NCI-H2081 (cell line): ENCODE results near the gene OR51E1.
A peak's percentile ranks its signal among the peaks of the same experiment; 100 is the strongest.

Source experiments
- DNase-seq, 2 experiments: peaks; one replicate each; lab custom pipeline; 2025; lab: John Stamatoyannopoulos, UW

The OR51E1 gene

GRCh38 chr11:4654635-4655369 is 11.0 kb downstream of the OR51E1 start:
- DNase-seq, result no peak

- no peak for DNase-seq
Measured at GRCh38 chr11:4658629-4659445, 15.1 kb downstream of the OR51E1 start.

GRCh38 chr11:4662876-4663275 is 19.1 kb downstream of the OR51E1 start:
- DNase-seq, result no peak

GRCh38 chr11:4664183-4664582 is 20.4 kb downstream of the OR51E1 start:
- no peak for DNase-seq

GRCh38 chr11:4664786-4665185 is 21.0 kb downstream of the OR51E1 start:
- no peak for DNase-seq

- no peak for DNase-seq
Measured at GRCh38 chr11:4665424-4665823, 21.6 kb downstream of the OR51E1 start.

- DNase-seq, result no peak
Measured at GRCh38 chr11:4671741-4672140, 28.0 kb downstream of the OR51E1 start.

GRCh38 chr11:4672470-4672869 is 28.7 kb downstream of the OR51E1 start:
- DNase-seq, result no peak

GRCh38 chr11:4673781-4674180 is 30.0 kb downstream of the OR51E1 start:
- no peak for DNase-seq

- peak; percentile 74 to 92 for DNase-seq
Measured at GRCh38 chr11:4677948-4678347, 34.2 kb downstream of the OR51E1 start.

GRCh38 chr11:4680341-4680740 is 36.6 kb downstream of the OR51E1 start:
- DNase-seq, result peak; percentile 69 to 95

- no peak for DNase-seq
Measured at GRCh38 chr11:4682623-4683419, 39.0 kb downstream of the OR51E1 start.

- no peak for DNase-seq
Measured at GRCh38 chr11:4684631-4685285, 41.0 kb downstream of the OR51E1 start.

- no peak for DNase-seq
Measured at GRCh38 chr11:4695442-4695841, 51.7 kb downstream of the OR51E1 start.

GRCh38 chr11:4697585-4697984 is 53.8 kb downstream of the OR51E1 start, which contains the start of gene OR51E2:
Gene OR51E2, minus strand, starts transcription at chr11:4697853. Its CDS starts 15,142 bp downstream, at chr11:4682711.
- peak; percentile 65 to 89 for DNase-seq

- no peak for DNase-seq
Measured at GRCh38 chr11:4699697-4700435, 56.1 kb downstream of the OR51E1 start.

- no peak for DNase-seq
Measured at GRCh38 chr11:4700436-4700820, 56.6 kb downstream of the OR51E1 start.

GRCh38 chr11:4704054-4704789 is 60.4 kb downstream of the OR51E1 start, which contains the start of gene MMP26:
Gene MMP26, plus strand, starts transcription at chr11:4704784.
- peak; percentile 90 to 97 for DNase-seq

- peak in 1 of 2 experiments; percentile 80 for DNase-seq
Measured at GRCh38 chr11:4704790-4705334, 61.1 kb downstream of the OR51E1 start.
